Stimulated activated CD4-positive, alpha-beta T cell treated with anti-CD3 and anti-CD28 coated beads, TNF-alpha, amount 100 ng/mL, for 4 hours (primary cell): ENCODE data around the gene ATP11A.
"Not testable (repeated sequence)": the region's sequence is repeated elsewhere in the genome, so short reads cannot be mapped to it uniquely, and the experiment has no call there.

Experiments
- DNase-seq, 3 experiments: peaks; one replicate each; pipeline ENCODE4 v3.0.0-alpha.2; 2020; ENCODE audit warnings: low read depth in 3 of 3

ATP11A gene

DNA sequence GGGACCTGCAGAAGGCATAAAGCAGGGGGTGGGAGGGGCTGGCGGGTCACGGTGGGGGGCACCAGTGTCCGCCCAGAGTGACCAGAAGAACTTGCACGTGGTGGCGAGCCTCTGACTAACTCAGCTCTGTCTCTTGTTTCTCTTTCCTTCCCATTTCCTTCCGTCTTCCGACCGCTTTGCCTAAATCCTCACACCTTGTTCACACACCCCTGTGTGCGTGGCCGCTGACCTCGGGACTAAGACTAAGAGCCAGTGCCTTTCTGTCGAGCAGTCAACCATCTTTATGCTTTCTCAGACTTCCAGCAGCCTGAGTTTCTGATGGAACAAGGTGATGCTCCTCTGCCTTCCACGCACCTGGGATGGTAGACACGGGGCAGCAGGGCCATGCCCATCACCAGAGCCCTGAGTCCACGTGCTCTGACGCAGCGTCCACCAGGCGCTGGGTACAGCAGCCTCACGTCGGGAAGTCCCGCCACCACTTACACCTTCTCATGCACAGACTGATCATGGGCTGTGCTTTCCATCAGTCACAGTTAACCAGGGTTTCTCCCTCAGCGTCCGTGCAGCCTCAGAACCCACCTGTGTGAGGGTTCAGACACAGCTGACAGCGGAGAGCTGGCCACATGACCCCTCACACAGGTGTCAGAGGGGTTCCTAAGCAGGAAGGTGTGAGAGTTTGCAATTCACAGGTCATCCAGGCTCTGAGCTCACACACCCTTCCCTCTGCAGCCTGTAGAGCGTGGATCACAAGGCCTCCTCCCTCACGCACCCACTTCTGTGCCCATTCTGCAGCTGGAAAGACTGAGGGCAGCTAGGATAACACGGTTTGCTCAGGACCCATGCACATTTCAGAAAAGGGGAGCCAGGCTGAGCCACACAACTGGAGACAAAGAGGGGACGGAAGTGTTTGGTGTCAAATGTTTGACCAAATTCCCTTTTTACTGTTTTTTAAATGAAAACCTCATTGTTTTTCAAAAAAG, 188.4 kb downstream of the ATP11A start:
- DNase-seq: no peak

DNA sequence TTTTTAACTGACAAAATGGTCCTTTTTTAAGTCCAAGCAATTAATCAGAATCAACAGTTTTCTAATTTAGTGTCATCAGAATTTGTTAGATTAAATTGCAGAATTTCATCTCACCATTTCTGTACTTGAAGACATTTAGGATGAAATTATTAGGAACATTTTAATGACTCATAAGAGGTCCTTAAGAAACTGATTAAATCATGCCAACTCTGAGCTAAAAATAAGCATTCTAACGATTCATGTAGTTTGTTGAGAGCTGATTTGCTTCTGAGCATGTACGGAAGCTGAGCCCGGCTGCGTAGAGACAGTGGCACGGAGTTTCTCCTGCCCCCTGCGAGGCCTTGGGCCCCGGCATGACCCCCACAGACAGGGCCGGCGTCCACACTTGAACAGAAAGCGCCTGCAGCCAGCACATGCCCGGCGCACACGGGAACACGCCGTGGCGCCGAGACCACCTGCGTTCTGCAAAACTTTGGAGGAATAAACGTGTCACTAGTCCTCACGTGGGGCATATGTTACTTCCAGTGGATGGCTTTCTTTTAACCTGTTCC, 189.5 kb downstream of the ATP11A start:
- no peak for DNase-seq

DNA sequence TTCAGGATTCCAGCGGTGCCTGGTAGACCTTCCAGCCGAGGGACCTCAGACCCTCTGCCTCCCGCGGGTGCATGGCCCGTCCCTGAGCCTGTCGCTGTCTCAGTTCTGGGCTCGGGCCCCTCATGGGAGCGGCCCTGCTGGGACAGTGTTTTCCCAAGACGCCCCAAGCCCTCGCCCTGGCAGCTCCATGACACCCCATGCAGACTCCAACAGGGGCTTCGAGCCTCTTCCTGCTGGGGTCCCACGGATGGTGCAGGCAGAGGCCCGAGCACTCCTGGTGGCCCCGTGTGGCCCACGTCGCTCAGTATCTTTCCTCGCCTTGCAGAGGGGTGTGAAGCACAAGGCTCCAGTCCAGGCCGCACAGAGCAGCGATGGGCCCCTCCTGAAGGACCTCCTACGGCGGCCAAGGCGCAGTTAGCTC, 190.4 kb downstream of the ATP11A start:
- DNase-seq: no peak

DNA sequence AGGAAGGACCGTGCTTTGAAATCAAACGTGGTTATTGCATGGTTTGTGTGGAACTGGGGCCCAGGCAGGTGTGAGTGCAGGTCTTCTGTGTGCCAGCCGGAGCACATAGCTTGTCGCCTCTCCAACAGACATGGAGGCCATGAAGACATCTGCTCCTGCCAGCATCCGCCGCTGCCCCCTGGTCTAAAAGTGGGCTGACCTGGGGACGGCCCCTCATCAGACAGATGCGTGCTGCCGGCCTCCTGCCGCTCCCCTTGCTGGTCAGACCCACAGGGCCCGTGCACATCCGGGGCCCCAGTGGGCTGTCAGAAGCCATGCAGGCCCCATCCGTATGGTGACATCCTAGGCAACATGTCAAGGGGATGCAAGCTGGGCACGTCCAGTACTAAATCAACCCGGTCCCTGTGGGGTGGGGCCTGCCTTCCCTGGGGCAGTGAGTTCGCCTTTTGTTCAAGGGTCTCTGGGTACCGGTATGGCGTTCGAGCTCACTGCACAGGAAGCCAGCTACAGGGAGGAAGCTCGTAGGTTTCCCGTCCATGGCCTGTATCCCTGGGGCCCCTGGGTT, 191.2 kb downstream of the ATP11A start:
- no peak for DNase-seq

DNA sequence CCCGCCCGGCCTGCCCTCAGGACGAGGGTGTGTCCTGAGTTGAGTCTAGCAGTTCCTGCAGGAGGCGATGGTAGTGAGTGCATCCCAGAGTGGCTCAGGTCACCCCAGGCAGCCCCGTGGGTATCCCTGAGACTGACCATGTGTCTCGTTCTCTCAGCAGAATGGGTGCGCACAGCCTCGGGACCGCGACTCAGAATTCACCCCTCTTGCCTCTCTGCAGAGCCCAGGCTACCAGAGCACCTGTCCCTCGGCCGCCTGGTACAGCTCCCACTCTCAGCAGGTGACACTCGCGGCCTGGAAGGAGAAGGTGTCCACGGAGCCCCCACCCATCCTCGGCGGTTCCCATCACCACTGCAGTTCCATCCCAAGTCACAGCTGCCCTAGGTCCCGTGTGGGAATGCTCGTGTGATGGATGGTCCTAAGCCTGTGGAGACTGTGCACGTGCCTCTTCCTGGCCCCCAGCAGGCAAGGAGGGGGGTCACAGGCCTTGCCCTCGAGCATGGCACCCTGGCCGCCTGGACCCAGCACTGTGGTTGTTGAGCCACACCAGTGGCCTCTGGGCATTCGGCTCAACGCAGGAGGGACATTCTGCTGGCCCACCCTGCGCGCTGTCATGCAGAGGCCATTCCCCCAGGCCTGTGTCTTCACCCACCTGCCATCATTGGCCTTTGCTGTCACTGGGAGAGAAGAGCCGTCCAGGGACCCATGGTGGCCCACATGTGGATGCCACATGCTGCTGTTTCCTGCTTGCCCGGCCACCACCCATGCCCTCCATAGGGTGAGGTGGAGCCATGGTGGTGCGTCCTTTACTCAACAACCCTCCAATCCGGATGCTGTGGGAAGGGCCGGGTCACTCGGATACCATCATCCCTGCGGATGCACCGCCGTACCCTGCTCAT, 192.1 kb downstream of the ATP11A start:
- DNase-seq: no peak

DNA sequence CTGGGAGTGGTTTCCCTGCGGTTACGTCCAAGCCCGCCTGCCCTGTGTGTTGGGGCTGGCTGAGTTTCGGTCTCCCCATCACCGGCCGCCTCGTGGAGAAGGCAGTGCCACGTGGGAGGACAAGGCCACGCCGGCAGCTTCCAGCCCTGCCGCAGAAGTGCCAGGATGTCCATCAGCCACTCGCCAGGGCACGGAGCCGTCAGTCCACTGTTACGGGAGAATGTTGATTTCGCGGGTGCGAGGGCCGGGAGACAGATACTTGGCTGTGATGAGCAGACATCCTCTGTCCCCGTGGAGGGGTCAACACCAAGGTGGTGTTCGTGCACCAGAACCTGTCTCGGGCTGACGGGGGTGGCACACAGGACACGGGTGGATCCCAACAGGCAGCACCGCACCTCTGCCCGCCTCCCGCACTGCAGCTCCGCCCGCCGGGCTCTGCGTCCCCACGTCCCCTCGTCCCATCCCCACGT, 192.8 kb downstream of the ATP11A start:
- DNase-seq: no peak

DNA sequence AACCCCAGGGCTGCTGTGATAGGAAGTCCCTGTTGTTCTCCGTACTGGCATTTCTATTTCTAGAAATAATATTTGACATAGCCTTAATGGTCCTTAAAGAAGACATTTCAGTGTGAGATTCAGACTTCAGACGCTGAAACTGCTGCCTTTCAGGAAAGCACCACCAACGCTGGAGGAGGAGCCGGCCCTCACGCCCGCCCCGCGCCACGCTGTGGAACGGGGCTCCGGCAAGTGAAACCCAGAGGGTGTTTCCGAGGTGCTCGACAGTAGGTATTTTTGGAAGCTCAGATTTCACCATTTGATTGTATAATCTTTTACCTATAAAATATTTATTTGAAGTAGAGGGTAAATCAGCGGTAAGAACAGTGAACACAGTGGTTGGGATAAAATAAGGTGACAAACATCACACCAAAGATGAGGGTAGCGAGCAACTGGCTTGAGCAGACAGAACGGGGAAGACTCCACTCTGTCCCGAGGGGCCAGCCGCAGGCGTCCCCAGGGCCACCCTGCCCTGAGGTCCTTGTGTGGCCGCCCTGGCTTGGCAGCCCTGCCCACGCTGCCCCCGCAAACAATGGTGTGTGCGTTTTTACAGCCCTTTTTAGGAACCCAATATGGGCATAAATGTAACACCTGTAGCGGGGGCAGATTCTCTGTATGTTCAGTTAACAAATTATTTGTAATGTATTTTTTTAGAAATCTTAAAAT, 193.6 kb downstream of the ATP11A start:
- DNase-seq: no peak

DNA sequence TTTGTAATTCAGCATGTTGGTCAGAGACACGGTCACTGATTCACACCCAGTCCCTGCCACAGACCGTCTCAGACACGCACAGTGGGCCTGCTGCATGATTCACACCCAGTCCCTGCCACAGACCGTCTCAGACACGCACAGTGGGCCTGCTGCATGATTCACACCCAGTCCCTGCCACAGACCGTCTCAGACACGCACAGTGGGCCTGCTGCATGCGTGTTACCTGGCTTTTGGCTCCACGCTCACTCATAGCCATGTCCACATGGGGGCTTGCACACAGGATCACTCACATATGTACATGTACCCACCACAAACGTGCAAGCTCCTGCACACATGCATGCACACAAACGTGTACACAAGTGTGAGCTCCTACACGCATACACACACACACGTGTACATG, 194.9 kb downstream of the ATP11A start:
- DNase-seq: not testable (repeated sequence)

DNA sequence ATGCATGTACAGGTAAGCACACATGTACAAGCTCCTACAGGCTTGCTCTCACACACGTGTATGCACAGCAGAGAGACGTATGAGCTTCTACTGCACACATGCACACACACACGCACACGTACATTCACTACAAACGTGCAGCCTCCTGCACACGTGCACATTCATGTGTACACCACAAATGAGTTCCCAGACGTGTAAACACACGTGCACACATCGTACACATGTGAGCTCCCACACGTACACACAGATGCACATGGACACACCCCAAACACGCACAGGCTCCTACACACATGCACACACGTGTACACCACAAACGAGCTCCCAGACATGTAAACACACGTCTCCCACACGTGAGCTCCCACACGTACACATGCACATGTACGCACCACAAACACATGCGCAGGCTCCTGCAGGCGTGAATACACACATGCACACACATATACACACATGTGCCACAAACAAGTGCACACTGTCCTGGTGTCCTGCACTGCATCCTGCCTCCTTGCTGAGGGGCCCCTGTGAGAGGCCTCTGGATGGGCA, 195.5 kb downstream of the ATP11A start:
- no peak for DNase-seq

DNA sequence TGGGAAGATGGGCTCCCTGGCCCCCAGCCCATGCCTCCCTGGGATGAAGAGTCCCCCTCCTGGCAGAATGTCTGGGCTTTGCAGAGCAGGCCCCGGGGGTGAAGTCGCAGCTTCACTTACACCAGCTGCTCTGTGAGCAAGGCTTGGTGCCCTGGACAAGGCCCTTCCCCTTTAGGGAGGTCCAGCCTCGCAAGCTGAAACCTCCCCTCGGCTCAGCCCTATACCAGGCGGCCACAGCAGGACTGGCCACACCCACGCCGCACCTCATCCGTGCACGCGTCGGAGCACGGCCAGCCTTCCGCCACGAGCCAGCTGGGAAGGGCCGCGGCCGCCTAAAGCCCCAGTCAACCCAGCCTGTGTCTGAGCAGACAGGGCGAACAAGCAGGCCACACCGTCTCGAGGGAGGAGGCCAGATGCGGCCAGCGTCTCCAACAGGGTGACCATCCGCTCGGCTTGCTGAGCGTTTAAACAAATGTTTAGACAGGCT, 196.0 kb downstream of the ATP11A start:
- DNase-seq: no peak

DNA sequence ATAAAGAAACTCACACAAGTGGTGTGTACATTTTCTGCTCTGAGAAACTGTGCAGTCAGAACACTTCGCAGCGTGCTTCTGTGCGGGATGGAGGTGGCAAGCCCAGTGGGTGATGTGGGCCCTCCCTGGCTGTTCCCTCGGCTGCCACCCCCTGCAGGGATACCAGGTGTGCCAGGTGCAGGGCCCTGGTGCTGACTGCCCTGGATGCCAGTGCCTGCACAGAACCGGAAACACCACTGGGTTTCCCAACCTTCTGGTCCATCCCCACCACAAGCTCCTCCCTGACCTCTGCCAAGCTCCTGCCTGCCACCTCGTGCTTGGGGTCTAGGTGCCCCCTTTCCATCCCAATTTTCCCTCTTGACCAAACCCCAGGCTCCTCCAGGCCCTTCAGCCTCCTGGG, 197.3 kb downstream of the ATP11A start:
- DNase-seq: no peak

DNA sequence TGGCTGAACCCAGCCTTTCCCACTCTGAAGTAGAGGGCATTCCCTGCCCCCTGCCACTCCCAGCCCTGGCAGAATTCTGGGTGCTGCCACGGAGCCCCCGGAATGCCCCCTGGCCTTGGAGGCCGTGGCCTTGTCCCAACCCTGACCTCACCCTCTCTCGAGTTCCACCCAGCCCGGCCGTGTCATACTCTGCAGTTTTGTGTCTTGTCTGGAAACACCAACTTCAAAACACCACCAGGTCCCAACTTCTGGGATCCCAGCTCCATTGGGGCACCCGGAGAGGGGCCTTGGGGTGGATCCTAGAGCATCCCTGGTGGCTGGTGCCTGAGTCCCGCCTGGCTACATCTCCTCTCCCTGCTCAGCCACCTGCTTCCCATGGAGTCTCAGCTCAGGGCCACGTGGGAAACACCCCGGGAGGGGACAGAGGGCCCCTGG, 197.7 kb downstream of the ATP11A start:
- no peak for DNase-seq

DNA sequence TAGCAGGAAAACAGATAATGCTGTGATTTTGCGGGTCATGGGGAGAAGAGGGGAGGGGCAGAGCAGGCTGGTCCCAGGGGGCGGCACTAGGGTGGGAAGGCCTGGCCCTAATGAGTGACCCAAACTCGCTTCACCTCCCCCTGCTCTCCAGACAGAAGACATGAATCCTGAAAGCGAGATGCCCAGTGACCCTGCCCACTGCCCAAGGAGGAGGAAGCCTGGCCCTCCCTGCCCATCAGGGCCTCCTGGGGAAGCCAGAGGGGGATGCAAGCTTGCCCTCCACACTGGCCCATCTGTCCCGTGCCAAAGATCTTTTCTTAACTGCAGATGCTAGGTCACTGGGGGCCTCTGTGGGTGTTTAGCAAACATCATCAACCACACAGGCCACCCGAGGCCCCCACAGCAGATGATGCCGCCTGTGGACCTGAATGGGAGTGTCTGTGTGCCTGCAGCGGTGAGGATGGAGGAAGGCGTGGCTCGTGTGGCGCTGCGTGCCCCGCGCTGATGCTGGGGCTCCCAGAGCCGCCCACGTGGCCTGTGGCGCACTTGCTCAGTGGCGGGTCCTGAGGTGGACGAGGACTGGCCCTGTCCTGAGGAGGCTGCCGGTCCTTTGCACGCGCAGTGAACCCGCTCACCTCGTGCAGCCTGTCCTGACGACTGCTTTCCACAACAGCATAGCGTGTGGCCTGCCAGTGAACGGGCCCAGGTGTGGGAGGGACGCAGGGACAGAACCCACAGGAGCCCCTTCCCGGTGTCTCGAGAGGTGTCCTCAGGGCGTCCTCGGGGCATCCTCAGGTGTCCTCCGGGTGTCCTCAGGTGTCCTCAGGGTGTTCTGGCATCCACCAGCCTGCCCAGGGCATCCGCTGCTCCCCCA, 198.6 kb downstream of the ATP11A start:
- no peak for DNase-seq

DNA sequence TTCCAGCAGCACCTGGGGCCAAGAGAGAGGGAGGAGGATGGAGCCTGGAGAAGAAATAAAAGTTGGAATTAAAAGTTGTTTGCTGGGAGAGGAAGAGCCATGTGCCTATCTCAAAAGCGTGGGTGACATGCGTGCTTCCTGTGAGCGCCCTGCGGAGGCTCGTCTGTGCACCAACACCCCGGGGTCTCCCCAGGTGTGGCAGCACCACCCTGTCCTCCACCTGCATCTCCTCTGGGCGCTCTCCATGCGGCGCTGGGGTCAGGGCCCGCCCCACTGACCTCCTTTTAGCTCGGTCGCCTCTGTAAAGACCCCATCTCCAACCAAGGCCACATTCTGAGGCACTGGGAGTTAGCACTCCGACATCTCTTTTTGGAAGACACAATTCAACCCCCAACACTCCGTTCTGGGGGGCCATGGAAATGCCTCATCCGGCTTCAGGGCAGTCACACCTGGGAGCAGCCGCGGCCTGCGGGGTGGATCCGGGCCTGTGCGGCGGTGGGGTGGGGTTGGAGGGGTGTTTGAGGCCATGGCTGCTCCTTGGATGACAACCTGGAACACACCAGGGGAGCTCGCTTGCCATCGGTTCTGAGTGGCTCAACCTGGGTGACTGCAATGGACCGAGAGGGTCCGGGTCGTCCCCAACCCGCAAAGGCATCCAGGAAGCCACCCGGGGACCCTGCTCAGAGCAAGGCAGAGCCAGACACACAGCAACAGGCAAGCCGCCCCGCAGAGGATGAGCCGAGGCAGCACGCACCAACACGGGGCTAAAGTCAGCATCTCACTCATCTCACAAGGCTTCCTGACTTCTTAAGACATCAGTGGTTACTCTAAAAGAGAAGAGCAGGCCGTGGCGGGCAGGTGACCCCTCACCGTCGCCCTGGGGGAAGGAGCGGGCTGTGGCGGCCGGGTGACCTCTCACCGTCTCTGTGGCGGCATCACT, 199.8 kb downstream of the ATP11A start:
- DNase-seq: no peak

DNA sequence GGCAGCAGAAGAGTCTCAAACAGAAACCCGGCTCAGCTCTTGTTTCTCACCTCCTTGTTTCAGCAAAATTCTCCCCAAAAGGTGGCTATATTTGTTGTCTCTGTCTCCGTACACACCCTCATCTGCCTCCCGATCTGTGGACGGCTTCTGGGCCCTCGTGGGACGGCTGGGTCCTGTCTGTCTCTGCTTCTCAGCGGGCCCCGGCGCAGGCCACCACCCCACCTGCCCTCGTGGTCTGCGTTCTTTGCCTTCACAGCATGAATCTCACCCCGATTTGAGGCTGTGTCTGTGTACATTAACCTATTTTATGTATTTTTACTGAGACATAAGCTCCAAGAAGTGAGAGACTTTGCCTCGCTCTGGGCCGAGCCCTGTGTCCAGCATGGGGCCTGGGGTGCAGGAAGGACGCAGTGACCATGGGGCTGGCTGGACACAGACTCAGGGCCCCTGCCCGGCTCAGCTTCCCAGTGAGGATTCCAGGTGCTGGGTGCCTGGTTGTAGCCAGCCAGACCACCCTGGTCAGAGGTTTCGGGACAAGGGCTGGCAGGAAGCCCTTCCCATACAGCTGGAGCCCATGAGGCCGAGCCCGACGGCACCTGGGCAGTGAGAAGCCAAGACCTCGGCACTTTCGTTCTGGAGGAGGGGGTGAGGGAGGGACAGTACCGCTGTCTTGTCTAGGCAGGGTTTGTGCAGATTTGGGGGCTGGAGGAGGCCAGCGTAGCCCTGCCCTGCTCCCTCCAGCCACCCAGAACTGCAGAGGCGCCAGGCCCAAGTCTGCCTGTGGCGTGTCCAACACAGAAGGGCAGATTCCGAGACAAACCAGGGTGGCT, 200.7 kb downstream of the ATP11A start:
- no peak for DNase-seq

DNA sequence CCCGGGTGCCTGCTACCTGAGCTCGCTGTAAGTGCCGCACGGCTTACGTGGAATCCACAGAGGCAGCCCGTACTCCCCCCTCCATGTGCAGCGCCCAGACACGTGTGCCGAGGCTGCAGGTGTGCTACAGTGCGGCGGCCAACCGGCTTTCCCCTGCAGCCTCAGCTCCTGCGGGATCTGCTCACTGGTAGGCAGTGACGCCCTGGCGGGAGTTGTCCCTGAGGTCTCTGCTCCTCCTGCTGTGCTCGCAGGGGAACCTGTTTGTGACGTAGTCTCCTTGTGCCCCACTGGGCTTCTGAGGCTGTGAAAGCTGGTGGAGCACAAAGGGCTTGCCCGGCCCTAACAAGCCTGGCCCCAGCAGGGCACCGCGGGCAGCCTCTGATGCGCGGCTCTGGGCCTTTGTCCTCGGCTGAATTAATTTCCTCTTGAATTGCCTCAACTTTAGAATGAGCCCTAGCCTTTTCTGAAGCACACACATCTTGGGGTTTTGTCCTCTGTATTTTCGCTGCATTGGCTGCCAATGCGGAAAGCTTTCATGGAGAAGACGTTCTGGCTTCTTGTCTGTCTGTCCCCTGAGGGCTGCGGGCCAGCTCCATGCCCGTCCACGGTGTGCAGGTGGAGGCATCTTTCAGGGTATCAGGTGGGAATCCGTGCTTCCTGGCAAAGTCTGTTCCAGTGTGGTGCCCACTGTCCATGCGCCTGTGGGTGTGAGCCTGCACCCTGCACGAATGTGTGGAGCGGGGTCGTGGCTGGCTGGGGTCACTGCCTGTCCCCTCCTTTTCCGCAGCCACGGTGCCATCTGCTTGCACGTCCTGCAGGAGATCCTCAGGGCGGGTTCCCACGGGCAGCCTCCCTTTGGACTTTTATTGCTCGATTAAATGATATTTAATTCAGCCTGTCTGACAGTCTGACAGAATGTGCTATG, 201.9 kb downstream of the ATP11A start:
- no peak for DNase-seq
